ENCODE results near the gene VWA5B1. TPM values are rescaled to one million over a fixed set of nuclear protein-coding genes. Genes with fewer than 3 reads are reported as not detected.

The VWA5B1 gene
- total RNA-seq, result under 0.01 TPM in 1 of 2 replicates, not detected in the other

GRCh38 chr1:20290624-20291597, at the start of gene VWA5B1:
VWA5B1 (plus strand) TSS chr1:20290875; CDS start chr1:20310602, 19,727 bp downstream.

Other genes with a start within 250 kb of the VWA5B1 start
- gene PLA2G5, start 220.7 kb upstream of the VWA5B1 start, total RNA-seq, result not detected in 2 replicates
- gene PLA2G2D, start 171.3 kb upstream of the VWA5B1 start, total RNA-seq, result not detected in 2 replicates
- gene PLA2G2F, start 151.6 kb upstream of the VWA5B1 start, total RNA-seq, result not detected in 2 replicates
- under 0.01 and 0.13 TPM in 2 replicates for gene UBXN10, start 104.8 kb upstream of the VWA5B1 start, total RNA-seq
- gene PLA2G2C, start 104.4 kb upstream of the VWA5B1 start, total RNA-seq, result not detected in 2 replicates
- gene CAMK2N1, start 195.3 kb downstream of the VWA5B1 start, total RNA-seq, result 23.3 and 72.7 TPM in 2 replicates
- gene MUL1, start 217.3 kb downstream of the VWA5B1 start, total RNA-seq, result 32.7 and 37.0 TPM in 2 replicates